Neural progenitor cell (in vitro differentiated cells): ENCODE data around the gene AHSG. TPM values are rescaled to one million over a fixed set of nuclear protein-coding genes. Genes with fewer than 3 reads are reported as not detected.

Experiments used
- DNase-seq: peaks from one replicate; pipeline ENCODE4 v3.0.0-alpha.2; 2016; ENCODE audit warnings: low spot score
- H2AFZ ChIP-seq: fragments of 200-600 bp; sonication (generic); replicated peaks from 2 replicates; pipeline ENCODE4 v1.6.1; 2016; ENCODE audit warnings: antibody characterized with exemption
- H3F3A ChIP-seq: fragments of 200-600 bp; sonication (generic); 2 replicates; pipeline ENCODE4 v1.6.1; 2016; ENCODE audit warnings: antibody characterized with exemption, low read depth
- H3K27ac ChIP-seq: fragments of 200-600 bp; sonication (generic); 2 replicates; pipeline ENCODE4 v1.5.1; 2016; ENCODE audit warnings: mild to moderate bottlenecking
- H3K27me3 ChIP-seq: fragments of 200-600 bp; sonication (generic); 2 replicates; pipeline ENCODE4 v1.6.1; 2016; ENCODE audit warnings: mild to moderate bottlenecking, moderate library complexity
- H3K36me3 ChIP-seq: fragments of 200-600 bp; sonication (generic); 2 replicates; pipeline ENCODE4 v1.5.1; 2016
- H3K4me1 ChIP-seq: fragments of 200-600 bp; sonication (generic); 2 replicates; pipeline ENCODE4 v1.6.1; 2016; ENCODE audit warnings: mixed run types
- H3K4me2 ChIP-seq: fragments of 200-600 bp; sonication (generic); 2 replicates; pipeline ENCODE4 v1.6.1; 2016
- H3K4me3 ChIP-seq: fragments of 200-600 bp; sonication (generic); 2 replicates; pipeline ENCODE4 v1.5.1; 2016
- H3K79me2 ChIP-seq: fragments of 200-600 bp; sonication (generic); 2 replicates; pipeline ENCODE4 v1.6.1; 2016; ENCODE audit warnings: low read depth
- H3K9ac ChIP-seq: fragments of 200-600 bp; sonication (generic); 2 replicates; pipeline ENCODE4 v1.6.1; 2016
- H3K9me3 ChIP-seq: fragments of 200-600 bp; sonication (generic); 2 replicates; pipeline ENCODE4 v1.5.1; 2016; ENCODE audit warnings: low read depth
- H4K20me1 ChIP-seq: fragments of 200-600 bp; sonication (generic); 2 replicates; pipeline ENCODE4 v1.6.1; 2016; ENCODE audit warnings: low read depth
- H3K27ac Mint-ChIP-seq: 3 replicates; pipeline ENCODE4 v1.8.0; 2021; ENCODE audit warnings: mixed read lengths
- H3K27me3 Mint-ChIP-seq: 2 replicates; pipeline ENCODE4 v1.8.0; 2022; ENCODE audit warnings: low read depth, mild to moderate bottlenecking, inconsistent platforms, moderate library complexity, mixed read lengths; ENCODE audit not compliant: insufficient read depth
- H3K36me3 Mint-ChIP-seq: 3 replicates; pipeline ENCODE4 v1.8.0; 2021; ENCODE audit warnings: mixed read lengths
- H3K4me1 Mint-ChIP-seq: 3 replicates; pipeline ENCODE4 v1.8.0; 2021; ENCODE audit warnings: mixed read lengths
- H3K4me3 Mint-ChIP-seq: 3 replicates; pipeline ENCODE4 v1.8.0; 2021; ENCODE audit warnings: mild to moderate bottlenecking, moderate library complexity, mixed read lengths
- H3K9me3 Mint-ChIP-seq: 3 replicates; pipeline ENCODE4 v1.8.0; 2020; ENCODE audit warnings: mixed read lengths
- CTCF ChIP-seq: fragments of 200-600 bp; sonication (generic); IDR thresholded peaks from 2 replicates; pipeline ENCODE4 v1.5.1; 2017; ENCODE audit warnings: antibody characterized with exemption, mild to moderate bottlenecking
- EZH2 ChIP-seq: fragments of 200-600 bp; sonication (generic); IDR thresholded peaks from 2 replicates; pipeline ENCODE4 v1.6.1; 2017; ENCODE audit warnings: antibody characterized with exemption, mild to moderate bottlenecking, moderate library complexity
- EZH2phosphoT487 ChIP-seq: fragments of 200-600 bp; sonication (generic); IDR thresholded peaks from 2 replicates; pipeline ENCODE4 v1.6.1; 2017; ENCODE audit warnings: antibody characterized with exemption
- total RNA-seq: library from RNA; depleted of rRNA; stranded (reverse); fragments of >200 nt; gene quantifications from 2 replicates; pipeline ENCODE4 v1.2.3, GENCODE V29; 2015; ENCODE audit warnings: low replicate concordance

The AHSG gene
- total RNA-seq, 1 donor from 2014 or later, result not detected

DNA sequence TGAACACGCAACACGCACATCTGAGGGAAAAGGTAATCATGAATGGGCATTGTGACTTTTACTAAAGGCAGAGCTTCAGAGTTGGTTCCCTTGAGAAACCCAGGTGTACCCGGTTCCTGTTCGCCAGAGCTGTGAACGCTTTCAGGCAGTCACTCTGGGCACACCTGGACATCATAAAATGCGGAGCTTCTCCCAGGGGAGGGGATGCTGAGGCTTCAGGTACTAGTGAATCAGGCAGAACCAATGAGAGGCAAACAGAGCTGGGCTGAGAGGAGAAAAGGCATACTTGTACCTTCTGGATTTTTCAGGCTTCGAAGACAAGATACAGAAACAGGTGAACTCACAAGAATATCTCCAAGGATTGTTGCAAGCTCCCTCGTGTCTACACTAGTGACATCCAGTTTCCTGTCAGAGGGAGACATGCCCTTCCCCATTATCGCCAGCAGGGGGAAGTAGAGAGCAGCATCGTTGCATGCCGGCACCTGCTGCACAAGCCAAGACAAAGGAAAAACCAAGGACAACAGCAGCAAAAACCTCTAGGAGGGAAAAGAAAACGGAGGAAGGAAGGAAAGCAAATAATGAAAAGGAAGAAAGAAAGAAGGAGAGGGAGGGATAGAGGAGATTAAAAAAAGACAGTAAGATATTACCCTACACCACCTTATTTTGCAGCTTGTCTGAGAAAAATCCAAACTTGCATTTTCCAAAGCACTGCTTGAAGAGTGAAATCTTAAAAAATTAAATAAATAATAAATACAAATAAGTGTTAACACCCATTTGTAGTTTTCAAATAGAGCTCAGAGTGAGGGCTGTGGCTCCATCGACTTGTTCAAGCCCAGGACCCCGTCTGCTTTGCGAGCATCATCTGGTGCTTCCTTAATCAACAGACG is 2.0 kb downstream of the AHSG start:
- Histone ChIP-seq H3K36me3 (no peaks in the 10 kb centered on the region), H3K27ac (no peak overlapping the region), H3K9ac (no peak overlapping the region), H2AFZ (peak overlapping the region; percentile 87), H3K27me3 (peaks cover 24% of the 10 kb centered on the region), H4K20me1 (no peaks in the 10 kb centered on the region), H3K9me3 (no peaks in the 10 kb centered on the region), H3K4me1 (no peaks in the 10 kb centered on the region), H3K79me2 (no peaks in the 10 kb centered on the region), H3F3A (peaks cover 3% of the 10 kb centered on the region), H3K4me2 (no peak overlapping the region), H3K4me3 (no peak overlapping the region)
- DNase-seq, result peak; percentile 79
- Mint-ChIP-seq H3K27ac (peak overlapping the region; percentile 62), H3K36me3 (no peaks in the 10 kb centered on the region), H3K27me3 (peaks cover 8% of the 10 kb centered on the region), H3K9me3 (no peaks in the 10 kb centered on the region), H3K4me3 (no peak overlapping the region), H3K4me1 (peaks cover 3% of the 10 kb centered on the region)
- TF ChIP-seq CTCF (peak; percentile 99), EZH2 (no peak), EZH2phosphoT487 (no peak)

- no peak for TF ChIP-seq CTCF
- no peak for TF ChIP-seq EZH2
- TF ChIP-seq EZH2phosphoT487, result no peak
- no peaks in the 10 kb centered on the region for H3K79me2 ChIP-seq
- peaks cover 3% of the 10 kb centered on the region for H3F3A ChIP-seq
- Mint-ChIP-seq H3K4me3 (no peak overlapping the region), H3K27me3 (peaks cover 11% of the 10 kb centered on the region), H3K27ac (no peak overlapping the region), H3K4me1 (peaks cover 3% of the 10 kb centered on the region), H3K9me3 (no peaks in the 10 kb centered on the region), H3K36me3 (no peaks in the 10 kb centered on the region)
- no peaks in the 10 kb centered on the region for H4K20me1 ChIP-seq
- DNase-seq, result no peak
- no peaks in the 10 kb centered on the region for H3K9me3 ChIP-seq
- no peaks in the 10 kb centered on the region for H3K36me3 ChIP-seq
- H3K27me3 ChIP-seq, result peaks cover 24% of the 10 kb centered on the region
- H3K9ac ChIP-seq, result no peak overlapping the region
- H3K4me3 ChIP-seq, result no peak overlapping the region
- no peak overlapping the region for H2AFZ ChIP-seq
- no peak overlapping the region for H3K4me2 ChIP-seq
- H3K27ac ChIP-seq, result no peak overlapping the region
- no peaks in the 10 kb centered on the region for H3K4me1 ChIP-seq
Measured at GRCh38 chr3:186616299-186616617, 3.4 kb downstream of the AHSG start.

DNA sequence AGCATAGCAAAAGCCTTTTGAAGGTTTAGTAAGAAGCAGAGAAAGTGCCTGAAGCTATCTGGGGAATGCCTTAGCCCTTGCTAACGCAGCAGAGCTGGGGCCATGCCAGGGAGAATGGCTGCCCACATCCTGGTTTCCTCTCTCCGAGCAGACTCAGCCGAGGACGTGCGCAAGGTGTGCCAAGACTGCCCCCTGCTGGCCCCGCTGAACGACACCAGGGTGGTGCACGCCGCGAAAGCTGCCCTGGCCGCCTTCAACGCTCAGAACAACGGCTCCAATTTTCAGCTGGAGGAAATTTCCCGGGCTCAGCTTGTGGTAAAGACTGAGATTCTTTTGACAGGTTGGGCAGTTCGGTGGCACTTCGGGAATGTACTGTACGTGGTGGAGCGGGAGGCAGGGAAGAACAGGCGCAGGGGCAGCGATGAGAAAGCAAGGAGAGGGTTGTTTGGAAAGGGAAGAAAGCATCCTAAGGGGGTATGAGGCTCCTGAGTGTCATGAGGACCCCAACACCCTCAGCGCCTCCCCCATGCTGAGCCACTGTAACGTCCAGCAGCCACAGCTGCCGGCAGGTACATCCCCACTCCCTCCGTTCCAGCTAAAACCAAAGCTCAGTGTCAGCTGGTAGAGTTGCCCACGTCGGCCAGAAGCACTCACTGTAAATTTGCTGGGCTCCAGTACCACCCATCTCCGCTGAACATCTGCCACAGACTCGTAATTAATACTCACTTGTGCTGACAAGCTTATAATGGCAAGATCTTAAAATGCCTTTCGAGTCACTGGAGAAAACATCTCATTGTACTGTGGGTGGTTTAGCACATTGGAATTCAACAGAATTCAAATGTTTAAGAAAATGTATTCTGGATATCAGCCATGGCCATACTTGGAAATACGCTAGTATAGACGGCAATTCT is 4.4 kb downstream of the AHSG start:
- H3K79me2 ChIP-seq, result no peaks in the 10 kb centered on the region
- H3K9ac ChIP-seq, result no peak overlapping the region
- H2AFZ ChIP-seq, result peak overlapping the region; percentile 99
- H3K27ac Mint-ChIP-seq, result peak overlapping the region; percentile 4
- H3K9me3 ChIP-seq, result no peaks in the 10 kb centered on the region
- no peak overlapping the region for H3K4me3 Mint-ChIP-seq
- no peaks in the 10 kb centered on the region for H3K36me3 Mint-ChIP-seq
- no peaks in the 10 kb centered on the region for H3K9me3 Mint-ChIP-seq
- H4K20me1 ChIP-seq, result no peaks in the 10 kb centered on the region
- H3K27me3 Mint-ChIP-seq, result peaks cover 13% of the 10 kb centered on the region
- no peak for TF ChIP-seq EZH2phosphoT487
- peak; percentile 86 for TF ChIP-seq CTCF
- TF ChIP-seq EZH2, result no peak
- peak; percentile 86 for DNase-seq
- H3K4me1 Mint-ChIP-seq, result peaks cover 3% of the 10 kb centered on the region
- peaks cover 3% of the 10 kb centered on the region for H3F3A ChIP-seq
- peaks cover 24% of the 10 kb centered on the region for H3K27me3 ChIP-seq
- no peaks in the 10 kb centered on the region for H3K36me3 ChIP-seq
- H3K27ac ChIP-seq, result no peak overlapping the region
- peak overlapping the region; percentile 51 for H3K4me2 ChIP-seq
- H3K4me3 ChIP-seq, result no peak overlapping the region
- no peaks in the 10 kb centered on the region for H3K4me1 ChIP-seq
